Activated CD4-positive, alpha-beta T cell treated with anti-CD3 and anti-CD28 coated beads, Interleukin-2, Interleukin-6, amounts not matched to agents 100 ng/mL and 50 ng/mL, durations not matched to agents 16 hours and 8 hours (primary cell): ENCODE results near the gene BCOR.
A peak's percentile ranks its signal among the peaks of the same experiment; 100 is the strongest.

ENCODE experiments used
- DNase-seq: peaks from one replicate; pipeline ENCODE4 v3.0.0-alpha.2; 2020

The BCOR gene

GRCh38 chrX:40097504-40098263 is at the start of gene BCOR:
Gene BCOR, minus strand, starts transcription at chrX:40097958. Its CDS starts 20,029 bp downstream, at chrX:40077929.
- DNase-seq: peak; percentile 78

GRCh38 chrX:40147126-40147952 is 49.6 kb upstream of the BCOR start:
- no peak for DNase-seq

- no peak for DNase-seq
Measured at GRCh38 chrX:40146262-40147125, 48.7 kb upstream of the BCOR start.

GRCh38 chrX:40145923-40146261 is 48.1 kb upstream of the BCOR start:
- DNase-seq: no peak

- DNase-seq: no peak
Measured at GRCh38 chrX:40145001-40145922, 47.5 kb upstream of the BCOR start.

- no peak for DNase-seq
Measured at GRCh38 chrX:40144576-40144975, 46.8 kb upstream of the BCOR start.

- no peak for DNase-seq
Measured at GRCh38 chrX:40143987-40144386, 46.2 kb upstream of the BCOR start.

- DNase-seq: no peak
Measured at GRCh38 chrX:40143001-40143400, 45.2 kb upstream of the BCOR start.

GRCh38 chrX:40142417-40142816 is 44.7 kb upstream of the BCOR start:
- DNase-seq: no peak

GRCh38 chrX:40140706-40141499 is 43.1 kb upstream of the BCOR start:
- DNase-seq: no peak

- no peak for DNase-seq
Measured at GRCh38 chrX:40132751-40133150, 35.0 kb upstream of the BCOR start.

GRCh38 chrX:40131654-40132337 is 34.0 kb upstream of the BCOR start:
- DNase-seq: no peak

- no peak for DNase-seq
Measured at GRCh38 chrX:40130207-40130606, 32.4 kb upstream of the BCOR start.

- peak; percentile 47 for DNase-seq
Measured at GRCh38 chrX:40127052-40127451, 29.3 kb upstream of the BCOR start.

GRCh38 chrX:40122487-40122886 is 24.7 kb upstream of the BCOR start:
- DNase-seq: no peak

GRCh38 chrX:40121618-40122017 is 23.9 kb upstream of the BCOR start:
- no peak for DNase-seq

GRCh38 chrX:40120838-40121580 is 23.3 kb upstream of the BCOR start:
- no peak for DNase-seq

- no peak for DNase-seq
Measured at GRCh38 chrX:40117715-40118285, 20.0 kb upstream of the BCOR start.

GRCh38 chrX:40116925-40117324 is 19.2 kb upstream of the BCOR start:
- no peak for DNase-seq

GRCh38 chrX:40112996-40113395 is 15.2 kb upstream of the BCOR start:
- no peak for DNase-seq
